Suprapubic skin (tissue), 4 donors: ENCODE results near the gene CCL3. TPM values are rescaled to one million over a fixed set of nuclear protein-coding genes. Genes with fewer than 3 reads are reported as not detected.
"Not testable (repeated sequence)": the region's sequence is repeated elsewhere in the genome, so short reads cannot be mapped to it uniquely, and the experiment has no call there.

Source experiments
- DNase-seq, 2 donors: peaks; one replicate each; pipeline ENCODE4 v3.0.0-alpha.2; 2019; ENCODE audit warnings: low spot score in 2 of 2
- H3K27ac ChIP-seq: fragments of 200-600 bp; sonication (generic); one replicate; pipeline ENCODE4 v1.5.1; 2019
- H3K27me3 ChIP-seq: fragments of 200-600 bp; sonication (generic); one replicate; pipeline ENCODE4 v1.5.1; 2019
- H3K36me3 ChIP-seq: fragments of 200-600 bp; sonication (generic); one replicate; pipeline ENCODE4 v1.5.1; 2019
- H3K4me1 ChIP-seq: fragments of 200-600 bp; sonication (generic); one replicate; pipeline ENCODE4 v1.5.1; 2019
- H3K4me3 ChIP-seq: fragments of 200-600 bp; sonication (generic); one replicate; pipeline ENCODE4 v1.5.1; 2019; ENCODE audit warnings: mild to moderate bottlenecking
- H3K9me3 ChIP-seq: fragments of 200-600 bp; sonication (generic); one replicate; pipeline ENCODE4 v1.5.1; 2019
- EP300 ChIP-seq: sonication (generic); formaldehyde crosslinking; IDR thresholded peaks from one replicate; pipeline ENCODE4 v1.6.1; 2017; ENCODE audit warnings: antibody characterized with exemption
- POLR2A ChIP-seq, 2 donors: fragments of 450-650 bp; IDR thresholded peaks; one replicate each; pipeline ENCODE4 v1.6.1; 2017; ENCODE audit warnings: antibody characterized with exemption in 2 of 2, mild to moderate bottlenecking in 2 of 2, moderate library complexity in 2 of 2
- POLR2AphosphoS5 ChIP-seq, 3 donors: sonication (generic); formaldehyde crosslinking; IDR thresholded peaks; one replicate each; pipeline ENCODE4 v1.6.1; 2017; ENCODE audit warnings: antibody characterized with exemption in 3 of 3
- WGBS: methylation state at CpG from one replicate; pipeline ENCODE4 v1.1.5; 2018; 5-methylcytosine and 5-hydroxymethylcytosine counted together
- total RNA-seq, 4 donors: library from RNA; depleted of rRNA; stranded (reverse); fragments of >200 nt; gene quantifications; one replicate each; pipeline ENCODE4 v1.1.0, GENCODE V29; 2016
- TF ChIP-seq, protein P1 (sequence below), 2 donors: fragments of 200-600 bp in 1 of 2; fragments of 450-650 bp in 1 of 2; sonication (generic) in 1 of 2; IDR thresholded peaks; one replicate each; pipeline ENCODE4 v1.5.1; 2016 to 2019; ENCODE audit warnings: antibody characterized with exemption in 2 of 2, mild to moderate bottlenecking in 1 of 2, moderate library complexity in 1 of 2

CCL3 gene
- total RNA-seq, 4 donors from 2014 or later, result 0.79 TPM; not detected in 3

DNA sequence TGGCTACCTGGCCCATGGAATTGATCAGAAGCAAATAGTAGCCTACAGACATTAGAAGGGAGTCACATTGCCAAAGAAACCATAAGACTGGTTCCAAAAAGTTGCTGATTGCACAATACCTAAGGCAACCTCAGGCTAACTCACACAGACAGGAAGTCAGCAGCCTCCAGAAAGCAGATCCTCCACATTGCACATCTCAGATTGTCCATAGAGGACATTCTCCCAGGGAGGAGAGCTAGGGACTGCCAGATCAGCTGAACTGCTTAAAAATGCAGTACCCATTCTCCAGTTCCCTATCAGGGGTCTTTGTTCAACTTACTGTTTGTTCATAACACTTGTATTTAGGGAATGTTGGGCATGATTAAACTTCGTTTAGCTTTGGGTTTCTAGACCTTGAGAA lies 4.2 kb downstream of the CCL3 start:
- Histone ChIP-seq H3K36me3 (no peaks in the 10 kb centered on the region), H3K4me3 (no peak overlapping the region), H3K27ac (no peak overlapping the region), H3K27me3 (peaks cover 8% of the 10 kb centered on the region), H3K9me3 (no peaks in the 10 kb centered on the region), H3K4me1 (no peaks in the 10 kb centered on the region)
- WGBS, result 36% methylated on average over 1 of the region's 1 CpG
- DNase-seq, result no peak
- TF ChIP-seq POLR2AphosphoS5 (IDR thresholded peaks at IDR 0.05), result no peak
- TF ChIP-seq EP300, result no peak
- TF ChIP-seq, protein P1, sequence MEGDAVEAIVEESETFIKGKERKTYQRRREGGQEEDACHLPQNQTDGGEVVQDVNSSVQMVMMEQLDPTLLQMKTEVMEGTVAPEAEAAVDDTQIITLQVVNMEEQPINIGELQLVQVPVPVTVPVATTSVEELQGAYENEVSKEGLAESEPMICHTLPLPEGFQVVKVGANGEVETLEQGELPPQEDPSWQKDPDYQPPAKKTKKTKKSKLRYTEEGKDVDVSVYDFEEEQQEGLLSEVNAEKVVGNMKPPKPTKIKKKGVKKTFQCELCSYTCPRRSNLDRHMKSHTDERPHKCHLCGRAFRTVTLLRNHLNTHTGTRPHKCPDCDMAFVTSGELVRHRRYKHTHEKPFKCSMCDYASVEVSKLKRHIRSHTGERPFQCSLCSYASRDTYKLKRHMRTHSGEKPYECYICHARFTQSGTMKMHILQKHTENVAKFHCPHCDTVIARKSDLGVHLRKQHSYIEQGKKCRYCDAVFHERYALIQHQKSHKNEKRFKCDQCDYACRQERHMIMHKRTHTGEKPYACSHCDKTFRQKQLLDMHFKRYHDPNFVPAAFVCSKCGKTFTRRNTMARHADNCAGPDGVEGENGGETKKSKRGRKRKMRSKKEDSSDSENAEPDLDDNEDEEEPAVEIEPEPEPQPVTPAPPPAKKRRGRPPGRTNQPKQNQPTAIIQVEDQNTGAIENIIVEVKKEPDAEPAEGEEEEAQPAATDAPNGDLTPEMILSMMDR (IDR thresholded peaks at IDR 0.05), result no peak
- TF ChIP-seq POLR2A (IDR thresholded peaks at IDR 0.05), result no peak

DNA sequence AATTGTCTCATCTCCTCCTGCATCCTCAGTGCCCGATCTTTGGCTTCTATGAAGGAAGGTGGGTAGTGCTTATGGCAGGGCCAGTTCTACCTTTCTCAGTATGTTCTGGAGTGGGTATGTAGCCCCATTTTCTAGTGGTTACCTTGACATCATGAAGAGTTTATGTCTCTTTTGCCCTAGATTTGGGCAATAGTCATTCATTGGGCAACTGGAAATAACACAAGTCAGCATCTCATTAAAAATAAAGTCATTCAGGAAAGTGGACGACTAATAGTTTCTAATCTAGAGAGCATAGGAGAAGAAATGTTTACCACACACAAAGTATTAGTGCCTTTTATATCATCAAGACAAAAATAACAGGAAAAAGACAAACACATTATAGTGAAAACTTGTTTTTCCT lies 6.3 kb downstream of the CCL3 start:
- not testable (repeated sequence) for H3K36me3 ChIP-seq, H3K9me3 ChIP-seq, H3K4me1 ChIP-seq, H3K27ac ChIP-seq, H3K27me3 ChIP-seq, DNase-seq, H3K4me3 ChIP-seq
- WGBS, result 90% methylated on average over 2 of the region's 2 CpGs

DNA sequence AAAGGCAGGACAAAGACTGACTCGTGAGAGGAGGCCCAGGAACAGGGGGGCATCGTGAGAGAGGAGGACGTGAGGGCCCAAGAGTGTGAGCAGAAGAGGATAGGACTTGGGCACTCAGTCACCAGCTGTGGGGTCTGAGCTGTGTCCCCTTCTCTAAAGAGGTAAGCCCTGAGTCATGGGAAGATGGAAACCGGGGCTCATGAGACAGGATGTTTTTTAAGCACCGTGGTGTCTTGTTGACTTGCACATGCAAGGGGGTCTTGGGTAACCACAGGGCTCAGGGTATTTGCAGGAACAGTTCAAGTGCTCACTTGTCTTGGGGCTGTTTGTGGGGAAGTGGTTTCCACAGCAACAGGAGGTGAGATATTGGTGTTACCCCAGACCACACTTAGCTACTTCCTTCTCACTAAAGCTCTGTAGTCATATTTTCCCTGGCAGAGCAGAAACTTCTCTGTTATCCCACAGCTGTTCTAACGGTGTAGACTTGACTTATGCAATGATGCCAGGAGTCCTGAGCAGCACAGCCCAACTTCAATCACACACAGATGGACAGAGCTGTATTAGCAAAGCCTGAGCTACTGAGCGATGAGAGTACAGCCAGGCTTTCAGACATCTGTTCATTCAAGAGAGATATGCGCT lies 7.3 kb downstream of the CCL3 start:
- not testable (repeated sequence) for H3K27me3 ChIP-seq, H3K9me3 ChIP-seq, H3K4me3 ChIP-seq, H3K27ac ChIP-seq, H3K36me3 ChIP-seq, H3K4me1 ChIP-seq, DNase-seq
- WGBS, result 70% methylated on average over 8 of the region's 8 CpGs

DNA sequence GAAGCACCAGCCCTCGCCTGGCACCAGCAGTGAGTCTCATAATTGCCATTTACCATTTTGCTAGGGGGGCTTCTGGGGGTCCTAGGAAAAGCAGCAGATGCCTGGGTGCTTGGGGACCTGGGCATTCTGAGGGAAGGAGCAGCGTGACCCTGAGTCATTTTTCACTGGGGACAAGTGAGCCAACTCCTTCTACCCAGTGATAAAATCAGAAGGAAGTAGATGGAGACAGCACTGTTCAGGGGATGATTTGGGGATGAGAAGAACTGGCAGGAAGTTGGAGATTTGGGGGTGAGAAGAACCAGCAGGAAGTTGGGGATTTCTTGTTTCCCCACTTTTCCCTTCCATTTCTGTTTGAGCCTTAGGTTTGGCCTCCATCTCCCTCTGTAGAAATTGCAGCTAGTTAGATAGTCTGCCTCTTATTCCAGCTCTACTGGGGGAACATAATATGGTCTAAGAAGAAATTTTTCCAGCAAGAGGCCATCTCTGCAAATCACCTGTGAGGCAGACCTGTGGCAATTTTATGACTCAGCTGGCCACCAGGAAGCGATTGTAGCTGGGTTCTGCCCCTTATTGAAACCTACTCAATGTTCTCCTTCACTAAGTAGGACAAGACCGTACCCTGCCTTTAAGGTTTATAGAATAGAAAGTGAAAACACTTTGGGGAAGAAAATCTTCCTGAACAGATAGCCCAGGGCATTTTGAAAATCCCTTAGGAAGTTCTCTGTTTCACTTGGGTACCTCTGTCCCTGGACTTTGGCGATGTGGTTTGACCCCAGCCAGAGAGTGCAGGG lies 8.1 kb downstream of the CCL3 start:
- H3K27me3 ChIP-seq, H3K27ac ChIP-seq, H3K36me3 ChIP-seq, H3K4me1 ChIP-seq, H3K4me3 ChIP-seq, DNase-seq, H3K9me3 ChIP-seq: not testable (repeated sequence)
- 79% methylated on average over 5 of the region's 5 CpGs for WGBS

DNA sequence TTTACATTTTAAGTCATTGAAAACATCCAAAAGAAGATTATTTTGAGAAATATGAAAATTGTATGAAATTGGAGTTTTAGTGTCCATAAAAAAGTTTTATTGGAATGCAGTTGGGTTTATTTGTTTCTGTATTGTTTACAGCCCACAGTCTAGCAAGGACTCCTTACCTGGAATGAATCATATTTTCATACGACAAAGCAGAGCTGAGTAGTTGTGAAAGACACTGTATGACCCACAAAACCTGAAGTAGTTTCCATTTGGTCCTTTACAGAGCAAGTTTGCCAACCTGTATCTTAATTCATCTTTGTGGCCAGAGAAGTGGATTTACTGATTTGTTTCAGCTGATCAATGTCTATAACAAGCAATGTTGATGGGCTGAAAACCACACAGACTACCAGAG lies 15.6 kb downstream of the CCL3 start:
- Histone ChIP-seq H3K27ac (no peak overlapping the region), H3K4me1 (no peaks in the 10 kb centered on the region), H3K36me3 (no peaks in the 10 kb centered on the region), H3K27me3 (no peaks in the 10 kb centered on the region), H3K4me3 (no peak overlapping the region), H3K9me3 (no peaks in the 10 kb centered on the region)
- TF ChIP-seq POLR2AphosphoS5 (IDR thresholded peaks at IDR 0.05) (no peak), POLR2A (IDR thresholded peaks at IDR 0.05) (no peak), EP300 (no peak)
- TF ChIP-seq, protein P1 (IDR thresholded peaks at IDR 0.05), result no peak
- DNase-seq, result no peak
- 79% methylated on average over 1 of the region's 1 CpG for WGBS

GRCh38 chr17:36072431-36073121 lies 17.4 kb downstream of the CCL3 start:
- H3K27ac ChIP-seq, result no peak overlapping the region
- no peak overlapping the region for H3K4me3 ChIP-seq
- H3K36me3 ChIP-seq, result no peaks in the 10 kb centered on the region
- H3K27me3 ChIP-seq, result no peaks in the 10 kb centered on the region
- 38% methylated on average over 12 of the region's 12 CpGs for WGBS
- no peaks in the 10 kb centered on the region for H3K4me1 ChIP-seq
- no peak for DNase-seq
- H3K9me3 ChIP-seq, result no peaks in the 10 kb centered on the region
- TF ChIP-seq POLR2AphosphoS5 (IDR thresholded peaks at IDR 0.05), result no peak
- TF ChIP-seq, protein P1 (IDR thresholded peaks at IDR 0.05), result peak in 1 of 2 donors; percentile 49
- TF ChIP-seq EP300, result no peak
